Skeletal muscle tissue (tissue), 4 donors: ENCODE results near the gene CASP6. TPM values are rescaled to one million over a fixed set of nuclear protein-coding genes. Genes with fewer than 3 reads are reported as not detected.

ENCODE experiments used
- H3K27ac ChIP-seq: one replicate; pipeline ENCODE4 v1.7.0; 2013; ENCODE audit warnings: mild to moderate bottlenecking, low read depth, low read length, inconsistent platforms
- H3K27me3 ChIP-seq, 3 donors: one replicate each; pipeline ENCODE4 v1.7.0; 2013; ENCODE audit warnings: low read length in 3 of 3; ENCODE audit not compliant: control insufficient read depth in 3 of 3, insufficient read depth in 3 of 3
- H3K36me3 ChIP-seq, 3 donors: one replicate each; pipeline ENCODE4 v1.7.0; 2013; ENCODE audit warnings: low read length in 3 of 3; ENCODE audit not compliant: control insufficient read depth in 3 of 3, insufficient read depth in 3 of 3
- H3K4me1 ChIP-seq, 3 donors: one replicate each; pipeline ENCODE4 v1.7.0; 2013; ENCODE audit warnings: low read length in 3 of 3, mild to moderate bottlenecking in 3 of 3; ENCODE audit not compliant: control insufficient read depth in 3 of 3, insufficient read depth in 3 of 3
- H3K4me3 ChIP-seq, 3 donors: one replicate each; pipeline ENCODE4 v1.7.0; 2013; ENCODE audit warnings: low read length in 3 of 3
- H3K9ac ChIP-seq, 3 donors: one replicate each; pipeline ENCODE4 v1.7.0; 2013; ENCODE audit warnings: low read length in 3 of 3, mild to moderate bottlenecking in 3 of 3, moderate library complexity in 2 of 3, low read depth in 1 of 3
- H3K9me3 ChIP-seq, 3 donors: one replicate each; pipeline ENCODE4 v1.7.0; 2013; ENCODE audit warnings: low read length in 3 of 3; ENCODE audit not compliant: control insufficient read depth in 3 of 3
- total RNA-seq: library from RNA; depleted of rRNA; stranded (reverse); fragments of >200 nt; gene quantifications from one replicate; pipeline ENCODE4 v1.2.3, GENCODE V29; 2014
- donor health status: Osteomylitis.

CASP6 gene
- total RNA-seq = 14.6 TPM

- Histone ChIP-seq H3K36me3 (peaks cover 0 to 1% (median 1%) of the 10 kb centered on the region in 3 donors), H3K9me3 (no peaks in the 10 kb centered on the region), H3K9ac (peak within 1 kb of the TSS; percentile 76 to 86 (median 82))
Observed at GRCh38 chr4:109702950-109703663, at the start of gene CASP6. TSS of gene CASP6 (minus strand) at chr4:109703445. CDS start at chr4:109703395, 50 bp downstream.

GRCh38 chr4:109752525-109752924, 49.3 kb upstream of the CASP6 start:
- no peaks in the 10 kb centered on the region for H3K9me3 ChIP-seq
- no peaks in the 10 kb centered on the region for H3K36me3 ChIP-seq
- no peaks in the 10 kb centered on the region for H3K4me1 ChIP-seq
- H3K9ac ChIP-seq = no peak overlapping the region
- no peaks in the 10 kb centered on the region for H3K27me3 ChIP-seq
- no peak overlapping the region for H3K4me3 ChIP-seq
- H3K27ac ChIP-seq = no peak overlapping the region

More at GRCh38 chr4:109702950-109703663, at the start of gene CASP6:
- Histone ChIP-seq H3K27ac (peak within 1 kb of the TSS; percentile 72), H3K27me3 (no peaks in the 10 kb centered on the region), H3K4me3 (peak within 1 kb of the TSS; percentile 82 to 92 (median 92)), H3K4me1 (peaks cover 8 to 11% (median 9%) of the 10 kb centered on the region in 3 donors)

- H3K27me3 ChIP-seq = no peaks in the 10 kb centered on the region
- no peaks in the 10 kb centered on the region for H3K36me3 ChIP-seq
- H3K9me3 ChIP-seq = no peaks in the 10 kb centered on the region
- H3K9ac ChIP-seq = no peak overlapping the region
- no peak overlapping the region for H3K4me3 ChIP-seq
- no peak overlapping the region for H3K27ac ChIP-seq
- no peaks in the 10 kb centered on the region for H3K4me1 ChIP-seq
Observed at GRCh38 chr4:109751852-109752251, 48.6 kb upstream of the CASP6 start.

GRCh38 chr4:109750652-109751244, 47.5 kb upstream of the CASP6 start:
- Histone ChIP-seq H3K27me3 (no peaks in the 10 kb centered on the region), H3K4me3 (no peak overlapping the region), H3K9me3 (no peaks in the 10 kb centered on the region), H3K4me1 (no peaks in the 10 kb centered on the region), H3K9ac (no peak overlapping the region), H3K36me3 (no peaks in the 10 kb centered on the region), H3K27ac (no peak overlapping the region)

- no peak overlapping the region for H3K27ac ChIP-seq
- no peaks in the 10 kb centered on the region for H3K36me3 ChIP-seq
- no peak overlapping the region for H3K4me3 ChIP-seq
- H3K9ac ChIP-seq = no peak overlapping the region
- H3K4me1 ChIP-seq = no peaks in the 10 kb centered on the region
- no peaks in the 10 kb centered on the region for H3K9me3 ChIP-seq
- H3K27me3 ChIP-seq = no peaks in the 10 kb centered on the region
Observed at GRCh38 chr4:109749388-109750082, 46.3 kb upstream of the CASP6 start.

- Histone ChIP-seq H3K4me3 (no peak overlapping the region), H3K9ac (no peak overlapping the region), H3K4me1 (no peaks in the 10 kb centered on the region), H3K27me3 (no peaks in the 10 kb centered on the region), H3K9me3 (no peaks in the 10 kb centered on the region), H3K27ac (no peak overlapping the region), H3K36me3 (no peaks in the 10 kb centered on the region)
Observed at GRCh38 chr4:109748114-109748513, 44.9 kb upstream of the CASP6 start.

GRCh38 chr4:109746728-109747127, 43.5 kb upstream of the CASP6 start:
- Histone ChIP-seq H3K27ac (no peak overlapping the region), H3K4me1 (no peaks in the 10 kb centered on the region), H3K27me3 (no peaks in the 10 kb centered on the region), H3K9me3 (no peaks in the 10 kb centered on the region), H3K9ac (no peak overlapping the region), H3K4me3 (no peak overlapping the region), H3K36me3 (no peaks in the 10 kb centered on the region)

- H3K9ac ChIP-seq = no peak overlapping the region
- no peak overlapping the region for H3K27ac ChIP-seq
- no peaks in the 10 kb centered on the region for H3K4me1 ChIP-seq
- H3K4me3 ChIP-seq = no peak overlapping the region
- no peaks in the 10 kb centered on the region for H3K9me3 ChIP-seq
- no peaks in the 10 kb centered on the region for H3K36me3 ChIP-seq
- no peaks in the 10 kb centered on the region for H3K27me3 ChIP-seq
Observed at GRCh38 chr4:109745830-109746229, 42.6 kb upstream of the CASP6 start.

GRCh38 chr4:109739547-109739946, 36.3 kb upstream of the CASP6 start:
- Histone ChIP-seq H3K36me3 (no peaks in the 10 kb centered on the region), H3K4me3 (no peak overlapping the region), H3K9ac (no peak overlapping the region), H3K4me1 (no peaks in the 10 kb centered on the region), H3K27ac (no peak overlapping the region), H3K27me3 (no peaks in the 10 kb centered on the region), H3K9me3 (no peaks in the 10 kb centered on the region)
